ENCODE measurements around the gene APBB2.

Gene APBB2

DNA sequence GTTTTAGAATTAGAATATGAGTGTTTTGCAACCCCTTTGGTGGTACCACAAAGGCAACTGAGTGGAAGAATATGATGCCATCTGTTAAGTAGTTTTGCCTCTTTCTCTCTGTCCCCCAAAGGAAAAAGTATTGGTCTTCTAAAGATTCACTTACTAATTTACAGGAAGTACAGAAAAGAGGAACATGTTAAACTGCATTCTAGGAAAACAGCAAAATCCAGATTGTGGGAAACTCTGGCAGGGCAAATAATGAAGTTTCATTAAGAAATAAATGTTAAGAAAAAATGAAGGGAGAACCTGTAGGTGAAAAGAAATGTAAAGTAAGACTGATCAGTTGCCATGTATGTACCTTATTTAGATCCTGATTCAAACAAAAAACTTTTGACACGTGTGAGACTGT lies 425.3 kb downstream of the APBB2 start:
- no peak for DNase-seq

DNA sequence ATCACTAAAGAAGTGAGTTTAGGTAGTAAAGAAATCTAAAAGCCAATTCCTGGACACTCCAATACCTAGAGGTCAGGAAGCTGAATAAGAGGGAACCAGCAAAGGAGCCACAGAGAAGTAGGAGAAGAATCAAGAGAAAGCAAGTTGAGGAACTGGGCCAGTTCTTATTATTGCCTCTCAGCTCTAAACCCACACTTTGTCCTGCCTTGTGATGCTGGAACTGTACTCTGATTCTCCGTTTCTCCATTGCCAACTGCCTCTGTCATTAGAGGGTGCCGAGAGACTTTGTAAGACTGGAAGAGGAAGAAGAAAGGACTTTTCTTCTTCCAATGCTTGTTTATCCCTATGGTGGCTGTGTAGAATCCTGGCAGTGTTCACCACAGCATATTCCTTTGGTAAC lies 426.0 kb downstream of the APBB2 start:
- no peak for DNase-seq

DNA sequence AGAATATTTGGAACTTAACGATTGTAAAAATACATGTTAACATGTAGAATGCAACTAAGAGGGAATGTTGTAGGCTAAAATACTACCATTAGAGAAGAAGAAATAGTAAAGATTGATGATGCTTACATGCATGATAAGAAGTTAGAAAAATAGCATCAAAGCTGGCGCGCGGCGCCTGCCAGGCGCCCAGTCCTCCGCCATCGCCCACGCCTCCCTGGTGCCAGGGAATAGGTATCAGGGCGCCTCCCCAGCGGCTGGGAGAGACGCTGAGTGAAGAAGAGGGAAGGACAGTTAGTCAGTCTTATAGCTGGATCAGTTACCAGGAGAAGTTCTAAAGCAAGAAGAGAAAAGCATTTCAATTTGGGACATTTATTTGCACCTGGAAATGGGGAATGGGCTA lies 428.6 kb downstream of the APBB2 start:
- DNase-seq: no peak

DNA sequence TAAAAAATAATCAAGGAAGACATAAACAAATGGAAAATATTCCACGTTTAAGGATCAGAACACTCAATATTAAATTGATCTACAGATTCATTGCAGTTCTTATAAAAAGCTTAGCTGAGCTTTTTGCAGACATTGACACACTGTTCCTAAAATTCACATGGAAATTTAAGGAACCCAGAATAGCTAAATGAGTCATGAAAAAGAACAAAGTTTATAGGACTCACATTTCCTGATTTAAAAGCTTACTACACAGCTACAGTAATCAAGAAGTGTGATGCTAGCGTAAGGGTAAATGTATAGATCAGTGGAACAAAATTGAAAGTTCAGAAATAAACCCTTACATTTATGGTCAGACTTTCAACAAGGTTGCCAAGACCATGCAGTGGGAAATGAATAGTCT lies 431.5 kb downstream of the APBB2 start:
- DNase-seq: no peak

DNA sequence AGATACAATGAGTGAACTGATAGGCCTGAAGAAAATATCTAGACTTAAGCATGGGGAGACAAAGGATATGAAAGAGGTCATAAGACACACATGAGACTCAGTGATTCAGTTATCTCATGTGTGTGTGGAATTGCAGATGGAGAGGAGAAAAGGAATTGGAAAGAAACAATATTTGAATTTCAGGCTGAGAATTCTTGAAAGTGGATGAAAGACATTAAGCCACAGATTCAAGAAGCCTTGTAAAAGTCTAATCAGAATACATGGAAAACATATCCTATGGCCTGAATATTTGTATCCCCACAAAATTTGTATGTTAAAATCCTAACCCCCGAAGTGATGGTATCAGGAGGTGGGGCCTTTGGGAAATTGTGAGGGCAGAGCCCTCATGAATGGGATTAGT lies 436.3 kb downstream of the APBB2 start:
- DNase-seq: no peak

DNA sequence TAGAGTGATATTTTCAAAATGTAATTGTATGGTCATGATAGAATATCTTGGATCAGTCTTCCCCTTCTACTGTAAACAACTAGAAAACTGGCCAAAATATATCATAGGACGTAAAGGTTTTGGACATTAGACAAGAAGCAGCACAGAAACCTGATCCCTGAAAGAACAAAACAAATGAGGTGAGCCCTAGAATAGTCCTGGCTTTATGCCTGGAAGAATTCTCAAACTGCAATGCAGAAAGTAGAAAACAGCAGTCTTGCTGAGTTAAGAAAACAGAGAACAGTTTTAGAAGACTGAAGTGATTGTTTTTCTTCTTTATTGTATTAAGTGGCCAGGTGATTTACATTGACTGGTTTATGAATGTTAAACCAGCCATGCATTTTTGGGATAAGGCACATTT lies 445.1 kb downstream of the APBB2 start:
- no peak for DNase-seq

DNA sequence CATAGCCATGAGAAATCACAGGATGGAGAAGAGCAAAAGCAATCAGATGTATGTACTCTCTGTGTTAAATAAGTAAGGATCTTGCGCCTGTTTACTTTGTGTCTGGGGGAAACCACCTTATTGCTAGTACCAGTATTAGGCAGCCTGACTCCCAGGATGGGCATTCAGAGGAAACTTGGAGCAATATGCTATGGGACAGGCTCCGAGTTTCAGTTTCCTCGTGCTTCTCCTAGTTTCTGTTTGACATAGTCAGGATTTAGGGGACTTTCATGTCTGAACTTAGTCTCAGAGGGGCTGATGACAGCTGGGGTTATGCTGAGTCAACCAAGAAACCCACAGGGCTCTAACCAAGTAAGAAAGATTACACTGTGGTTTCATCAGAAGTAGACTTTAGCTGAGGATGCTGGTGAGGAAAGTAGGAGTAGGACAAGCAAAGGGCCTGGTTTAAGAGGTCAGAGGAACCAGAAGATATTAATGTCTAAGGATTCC lies 451.1 kb downstream of the APBB2 start:
- no peak for DNase-seq
